ENCODE results near the gene ZSWIM5. TPM values are rescaled to one million over a fixed set of nuclear protein-coding genes. Genes with fewer than 3 reads are reported as not detected.

Gene ZSWIM5
- total and polyA plus RNA-seq, 2 of the 8 experiments (the other 6 are each of a cell fraction or from before 2014, with no cell fraction given): 2.5 to 3.9 TPM

DNA sequence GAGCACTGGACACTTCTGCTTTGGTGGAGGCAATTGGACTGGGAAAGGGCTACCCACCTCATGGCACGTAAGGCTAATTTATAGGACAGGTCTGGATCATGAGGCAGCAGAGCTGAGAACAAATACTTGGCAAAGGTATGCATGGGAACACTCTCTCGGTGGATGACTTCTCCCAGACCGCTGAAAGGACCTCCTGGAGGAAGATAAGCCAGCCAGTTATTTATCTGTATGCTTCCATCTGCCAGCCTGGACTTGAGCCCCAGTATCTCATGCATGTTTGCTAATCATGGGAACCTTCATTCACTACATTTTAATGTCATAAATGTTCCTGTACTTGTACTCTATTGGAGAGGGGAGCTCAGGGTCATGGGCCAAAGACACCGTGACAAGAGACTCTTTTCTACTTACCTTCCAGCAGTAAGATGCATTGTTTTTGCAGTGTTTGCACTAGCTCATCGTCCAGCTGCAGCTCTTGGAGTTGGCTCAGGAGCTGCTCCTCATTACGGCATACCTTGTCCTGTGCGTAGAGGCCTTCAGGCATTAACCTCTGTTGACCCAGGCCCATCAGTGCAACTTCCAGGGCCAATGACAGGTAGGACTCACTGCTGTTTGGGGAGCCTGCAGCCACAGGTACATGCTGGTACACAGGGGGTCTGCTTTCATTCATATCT, 170.6 kb downstream of the ZSWIM5 start (continued):
- TF ChIP-seq, protein P1, sequence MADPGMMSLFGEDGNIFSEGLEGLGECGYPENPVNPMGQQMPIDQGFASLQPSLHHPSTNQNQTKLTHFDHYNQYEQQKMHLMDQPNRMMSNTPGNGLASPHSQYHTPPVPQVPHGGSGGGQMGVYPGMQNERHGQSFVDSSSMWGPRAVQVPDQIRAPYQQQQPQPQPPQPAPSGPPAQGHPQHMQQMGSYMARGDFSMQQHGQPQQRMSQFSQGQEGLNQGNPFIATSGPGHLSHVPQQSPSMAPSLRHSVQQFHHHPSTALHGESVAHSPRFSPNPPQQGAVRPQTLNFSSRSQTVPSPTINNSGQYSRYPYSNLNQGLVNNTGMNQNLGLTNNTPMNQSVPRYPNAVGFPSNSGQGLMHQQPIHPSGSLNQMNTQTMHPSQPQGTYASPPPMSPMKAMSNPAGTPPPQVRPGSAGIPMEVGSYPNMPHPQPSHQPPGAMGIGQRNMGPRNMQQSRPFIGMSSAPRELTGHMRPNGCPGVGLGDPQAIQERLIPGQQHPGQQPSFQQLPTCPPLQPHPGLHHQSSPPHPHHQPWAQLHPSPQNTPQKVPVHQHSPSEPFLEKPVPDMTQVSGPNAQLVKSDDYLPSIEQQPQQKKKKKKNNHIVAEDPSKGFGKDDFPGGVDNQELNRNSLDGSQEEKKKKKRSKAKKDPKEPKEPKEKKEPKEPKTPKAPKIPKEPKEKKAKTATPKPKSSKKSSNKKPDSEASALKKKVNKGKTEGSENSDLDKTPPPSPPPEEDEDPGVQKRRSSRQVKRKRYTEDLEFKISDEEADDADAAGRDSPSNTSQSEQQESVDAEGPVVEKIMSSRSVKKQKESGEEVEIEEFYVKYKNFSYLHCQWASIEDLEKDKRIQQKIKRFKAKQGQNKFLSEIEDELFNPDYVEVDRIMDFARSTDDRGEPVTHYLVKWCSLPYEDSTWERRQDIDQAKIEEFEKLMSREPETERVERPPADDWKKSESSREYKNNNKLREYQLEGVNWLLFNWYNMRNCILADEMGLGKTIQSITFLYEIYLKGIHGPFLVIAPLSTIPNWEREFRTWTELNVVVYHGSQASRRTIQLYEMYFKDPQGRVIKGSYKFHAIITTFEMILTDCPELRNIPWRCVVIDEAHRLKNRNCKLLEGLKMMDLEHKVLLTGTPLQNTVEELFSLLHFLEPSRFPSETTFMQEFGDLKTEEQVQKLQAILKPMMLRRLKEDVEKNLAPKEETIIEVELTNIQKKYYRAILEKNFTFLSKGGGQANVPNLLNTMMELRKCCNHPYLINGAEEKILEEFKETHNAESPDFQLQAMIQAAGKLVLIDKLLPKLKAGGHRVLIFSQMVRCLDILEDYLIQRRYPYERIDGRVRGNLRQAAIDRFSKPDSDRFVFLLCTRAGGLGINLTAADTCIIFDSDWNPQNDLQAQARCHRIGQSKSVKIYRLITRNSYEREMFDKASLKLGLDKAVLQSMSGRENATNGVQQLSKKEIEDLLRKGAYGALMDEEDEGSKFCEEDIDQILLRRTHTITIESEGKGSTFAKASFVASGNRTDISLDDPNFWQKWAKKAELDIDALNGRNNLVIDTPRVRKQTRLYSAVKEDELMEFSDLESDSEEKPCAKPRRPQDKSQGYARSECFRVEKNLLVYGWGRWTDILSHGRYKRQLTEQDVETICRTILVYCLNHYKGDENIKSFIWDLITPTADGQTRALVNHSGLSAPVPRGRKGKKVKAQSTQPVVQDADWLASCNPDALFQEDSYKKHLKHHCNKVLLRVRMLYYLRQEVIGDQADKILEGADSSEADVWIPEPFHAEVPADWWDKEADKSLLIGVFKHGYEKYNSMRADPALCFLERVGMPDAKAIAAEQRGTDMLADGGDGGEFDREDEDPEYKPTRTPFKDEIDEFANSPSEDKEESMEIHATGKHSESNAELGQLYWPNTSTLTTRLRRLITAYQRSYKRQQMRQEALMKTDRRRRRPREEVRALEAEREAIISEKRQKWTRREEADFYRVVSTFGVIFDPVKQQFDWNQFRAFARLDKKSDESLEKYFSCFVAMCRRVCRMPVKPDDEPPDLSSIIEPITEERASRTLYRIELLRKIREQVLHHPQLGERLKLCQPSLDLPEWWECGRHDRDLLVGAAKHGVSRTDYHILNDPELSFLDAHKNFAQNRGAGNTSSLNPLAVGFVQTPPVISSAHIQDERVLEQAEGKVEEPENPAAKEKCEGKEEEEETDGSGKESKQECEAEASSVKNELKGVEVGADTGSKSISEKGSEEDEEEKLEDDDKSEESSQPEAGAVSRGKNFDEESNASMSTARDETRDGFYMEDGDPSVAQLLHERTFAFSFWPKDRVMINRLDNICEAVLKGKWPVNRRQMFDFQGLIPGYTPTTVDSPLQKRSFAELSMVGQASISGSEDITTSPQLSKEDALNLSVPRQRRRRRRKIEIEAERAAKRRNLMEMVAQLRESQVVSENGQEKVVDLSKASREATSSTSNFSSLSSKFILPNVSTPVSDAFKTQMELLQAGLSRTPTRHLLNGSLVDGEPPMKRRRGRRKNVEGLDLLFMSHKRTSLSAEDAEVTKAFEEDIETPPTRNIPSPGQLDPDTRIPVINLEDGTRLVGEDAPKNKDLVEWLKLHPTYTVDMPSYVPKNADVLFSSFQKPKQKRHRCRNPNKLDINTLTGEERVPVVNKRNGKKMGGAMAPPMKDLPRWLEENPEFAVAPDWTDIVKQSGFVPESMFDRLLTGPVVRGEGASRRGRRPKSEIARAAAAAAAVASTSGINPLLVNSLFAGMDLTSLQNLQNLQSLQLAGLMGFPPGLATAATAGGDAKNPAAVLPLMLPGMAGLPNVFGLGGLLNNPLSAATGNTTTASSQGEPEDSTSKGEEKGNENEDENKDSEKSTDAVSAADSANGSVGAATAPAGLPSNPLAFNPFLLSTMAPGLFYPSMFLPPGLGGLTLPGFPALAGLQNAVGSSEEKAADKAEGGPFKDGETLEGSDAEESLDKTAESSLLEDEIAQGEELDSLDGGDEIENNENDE (IDR thresholded peaks at IDR 0.05; ENCODE audit: insufficient replicate concordance, low read length): no peak
- TF ChIP-seq, protein P2, sequence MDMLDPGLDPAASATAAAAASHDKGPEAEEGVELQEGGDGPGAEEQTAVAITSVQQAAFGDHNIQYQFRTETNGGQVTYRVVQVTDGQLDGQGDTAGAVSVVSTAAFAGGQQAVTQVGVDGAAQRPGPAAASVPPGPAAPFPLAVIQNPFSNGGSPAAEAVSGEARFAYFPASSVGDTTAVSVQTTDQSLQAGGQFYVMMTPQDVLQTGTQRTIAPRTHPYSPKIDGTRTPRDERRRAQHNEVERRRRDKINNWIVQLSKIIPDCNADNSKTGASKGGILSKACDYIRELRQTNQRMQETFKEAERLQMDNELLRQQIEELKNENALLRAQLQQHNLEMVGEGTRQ (IDR thresholded peaks at IDR 0.05; ENCODE audit: low read length): no peak
- TF ChIP-seq TEAD4 (IDR thresholded peaks at IDR 0.05; ENCODE audit: low read depth, low read length) (no peak), FOSL1 (IDR thresholded peaks at IDR 0.05; ENCODE audit: insufficient read depth, low read depth, low read length) (no peak), TAF7 (optimal IDR thresholded peaks at IDR 0.05; ENCODE audit: borderline replicate concordance, low read depth, low read length) (no peak), CREB1 (IDR thresholded peaks at IDR 0.05) (no peak), BCL11A (IDR thresholded peaks at IDR 0.05; ENCODE audit: low read depth in 2 of 2, low read length in 2 of 2) (no peak)
